H1 (cell line): Measurements from ENCODE around the gene SLC39A7. TPM values are rescaled to one million over a fixed set of nuclear protein-coding genes. Genes with fewer than 3 reads are reported as not detected.
A peak's percentile ranks its signal among the peaks of the same experiment; 100 is the strongest.

ENCODE experiments used
- ASH2L ChIP-seq: fragments of 200-600, 300-600 bp; sonication (generic); IDR thresholded peaks from one replicate; pipeline ENCODE4 v1.7.1; 2017; ENCODE audit warnings: low read length
- ATF2 ChIP-seq: IDR thresholded peaks from 2 replicates; pipeline ENCODE4 v1.6.1; 2012; ENCODE audit warnings: low read length, inconsistent platforms
- ATF3 ChIP-seq: IDR thresholded peaks from 2 replicates; pipeline ENCODE4 v1.6.1; 2011; ENCODE audit warnings: low read depth, mild to moderate bottlenecking, low read length; ENCODE audit not compliant: insufficient read depth
- BACH1 ChIP-seq: IDR thresholded peaks from 2 replicates; pipeline ENCODE4 v1.6.1; 2012; ENCODE audit warnings: low read length, improper control_type of control experiment
- BRCA1 ChIP-seq: IDR thresholded peaks from 2 replicates; pipeline ENCODE4 v1.6.1; 2012; ENCODE audit warnings: low read depth, low read length, improper control_type of control experiment
- EGR1 ChIP-seq: IDR thresholded peaks from 2 replicates; pipeline ENCODE4 v1.6.1; 2011; ENCODE audit warnings: low read depth, low read length, borderline replicate concordance
- HDAC2 ChIP-seq, 2 experiments: fragments of 300-600 bp in 1 of 2; sonication (generic) in 1 of 2; IDR thresholded peaks; 2 replicates each; pipeline ENCODE4 v1.6.1; 2011 to 2012; ENCODE audit warnings: low read depth in 2 of 2, low read length in 2 of 2, mild to moderate bottlenecking in 2 of 2, moderate library complexity in 2 of 2, borderline replicate concordance in 1 of 2, inconsistent platforms in 1 of 2
- HDAC6 ChIP-seq: IDR thresholded peaks from one replicate; pipeline ENCODE4 v1.7.1; 2012; ENCODE audit warnings: low read depth, mild to moderate bottlenecking, inconsistent platforms, low read length, moderate library complexity
- JUN ChIP-seq: IDR thresholded peaks from 2 replicates; pipeline ENCODE4 v1.6.1; 2011; ENCODE audit warnings: low read depth, mild to moderate bottlenecking, improper control_type of control experiment, low read length
- JUND ChIP-seq: IDR thresholded peaks from 2 replicates; pipeline ENCODE4 v1.6.1; 2011; ENCODE audit warnings: mild to moderate bottlenecking, improper control_type of control experiment, low read length
- KDM1A ChIP-seq: fragments of 200-600, 300-600 bp; sonication (generic); IDR thresholded peaks from 2 replicates; pipeline ENCODE4 v1.7.1; 2016; ENCODE audit warnings: mild to moderate bottlenecking, low read length, borderline replicate concordance
- KDM4A ChIP-seq: IDR thresholded peaks from one replicate; pipeline ENCODE4 v1.7.1; 2012; ENCODE audit warnings: low read depth, mild to moderate bottlenecking, moderate library complexity, low read length, inconsistent platforms; ENCODE audit not compliant: severe bottlenecking
- KDM5A ChIP-seq: fragments of 200-600 bp; IDR thresholded peaks from 2 replicates; pipeline ENCODE4 v1.7.1; 2012; ENCODE audit warnings: mild to moderate bottlenecking, low read length, inconsistent platforms, mixed read lengths
- MAX ChIP-seq: IDR thresholded peaks from 2 replicates; pipeline ENCODE4 v1.6.1; 2012; ENCODE audit warnings: inconsistent platforms
- NRF1 ChIP-seq: IDR thresholded peaks from 2 replicates; pipeline ENCODE4 v1.6.1; 2011; ENCODE audit warnings: mild to moderate bottlenecking, low read depth, low read length, improper control_type of control experiment
- PHF8 ChIP-seq: fragments of 200-600 bp; sonication (generic); conservative IDR thresholded peaks from 2 replicates; pipeline ENCODE4 v1.7.1; 2012; ENCODE audit warnings: low read depth, mild to moderate bottlenecking, inconsistent platforms, low read length, moderate library complexity
- POLR2AphosphoS5 ChIP-seq: IDR thresholded peaks from 2 replicates; pipeline ENCODE4 v1.6.1; 2011; ENCODE audit warnings: low read depth, low read length
- RNF2 ChIP-seq: fragments of 200-900, 300-1000 bp; sonication (generic); IDR thresholded peaks from 2 replicates; pipeline ENCODE4 v1.7.1; 2016; ENCODE audit warnings: borderline replicate concordance, low read depth, mild to moderate bottlenecking, antibody characterized with exemption, low read length; ENCODE audit not compliant: poor library complexity, severe bottlenecking; ENCODE audit errors: missing control alignments
- RXRA ChIP-seq: IDR thresholded peaks from 2 replicates; pipeline ENCODE4 v1.6.1; 2011; ENCODE audit warnings: low read depth, mild to moderate bottlenecking, low read length, moderate library complexity; ENCODE audit not compliant: insufficient read depth
- SIX5 ChIP-seq: IDR thresholded peaks from 2 replicates; pipeline ENCODE4 v1.6.1; 2011; ENCODE audit warnings: mild to moderate bottlenecking, low read depth, low read length
- SP4 ChIP-seq: IDR thresholded peaks from 2 replicates; pipeline ENCODE4 v1.6.1; 2012; ENCODE audit warnings: low read length, inconsistent platforms
- TEAD4 ChIP-seq: IDR thresholded peaks from 2 replicates; pipeline ENCODE4 v1.6.1; 2012; ENCODE audit warnings: low read depth, low read length, inconsistent platforms, mixed read lengths
- polyA plus RNA-seq, 7 experiments: library from polyadenylated mRNA; depleted of rRNA in 3 of 7; stranded (reverse) in 5 of 7; unstranded in 2 of 7; fragments of >200 nt in 5 of 7; fragments of 200-250 nt in 2 of 7; gene quantifications; 1 replicate in 5 of 7; 2 replicates in 1 of 7; 4 replicates in 1 of 7; pipeline versions ENCODE4 v1.2.1 to v1.2.3, GENCODE V29; 2011 to 2013; ENCODE audit warnings: missing spikeins in 2 of 7, mixed read lengths in 2 of 7
- total RNA-seq: library from RNA; stranded (reverse); fragmentation: NEBNext Ultra II Directional; extraction: Animal tissue kit (Norgen Biotek cat#: 25700); gene quantifications from 2 replicates; pipeline ENCODE4 v1.2.1, GENCODE V29; 2021

The SLC39A7 gene
- total and polyA plus RNA-seq, 2 of the 8 experiments (the other 6 are each of a cell fraction or from before 2014, with no cell fraction given), result 63.3 to 123 TPM

- no peak for TF ChIP-seq MAX
- no peak for TF ChIP-seq ATF2
- no peak for TF ChIP-seq HDAC6
- no peak for TF ChIP-seq ATF3
- no peak for TF ChIP-seq RNF2
- TF ChIP-seq KDM5A, result no peak
- TF ChIP-seq POLR2AphosphoS5, result no peak
- 0 out of 4 replicates have a peak, but pooled peaks of 1 of the 2 experiments have one; percentile 36 for TF ChIP-seq HDAC2 (IDR thresholded peaks at IDR 0.05; ENCODE audit: borderline replicate concordance in 1 of 2, low read depth in 2 of 2, low read length in 2 of 2)
- no peak for TF ChIP-seq SIX5
- TF ChIP-seq PHF8, result no peak
- TF ChIP-seq BACH1, result no peak
- no peak for TF ChIP-seq KDM1A
- no peak for TF ChIP-seq NRF1
- TF ChIP-seq ASH2L, result no peak
- peak; percentile 38; the same call in 1 of the 2 replicates for TF ChIP-seq RXRA
- TF ChIP-seq EGR1, result no peak
- TF ChIP-seq JUN, result no peak
- TF ChIP-seq BRCA1, result no peak
- TF ChIP-seq KDM4A, result no peak
- TF ChIP-seq TEAD4, result peak; percentile 92
- no peak for TF ChIP-seq JUND
- no peak for TF ChIP-seq SP4
These were observed 27.8 kb upstream of the SLC39A7 start (continued) for GRCh38 chr6:33172688-33173534.
